ENCODE data around the gene PYDC1. TPM values are rescaled to one million over a fixed set of nuclear protein-coding genes. Genes with fewer than 3 reads are reported as not detected.

The PYDC1 gene
- total RNA-seq, 1 experiment from 2014 or later, result not detected

DNA sequence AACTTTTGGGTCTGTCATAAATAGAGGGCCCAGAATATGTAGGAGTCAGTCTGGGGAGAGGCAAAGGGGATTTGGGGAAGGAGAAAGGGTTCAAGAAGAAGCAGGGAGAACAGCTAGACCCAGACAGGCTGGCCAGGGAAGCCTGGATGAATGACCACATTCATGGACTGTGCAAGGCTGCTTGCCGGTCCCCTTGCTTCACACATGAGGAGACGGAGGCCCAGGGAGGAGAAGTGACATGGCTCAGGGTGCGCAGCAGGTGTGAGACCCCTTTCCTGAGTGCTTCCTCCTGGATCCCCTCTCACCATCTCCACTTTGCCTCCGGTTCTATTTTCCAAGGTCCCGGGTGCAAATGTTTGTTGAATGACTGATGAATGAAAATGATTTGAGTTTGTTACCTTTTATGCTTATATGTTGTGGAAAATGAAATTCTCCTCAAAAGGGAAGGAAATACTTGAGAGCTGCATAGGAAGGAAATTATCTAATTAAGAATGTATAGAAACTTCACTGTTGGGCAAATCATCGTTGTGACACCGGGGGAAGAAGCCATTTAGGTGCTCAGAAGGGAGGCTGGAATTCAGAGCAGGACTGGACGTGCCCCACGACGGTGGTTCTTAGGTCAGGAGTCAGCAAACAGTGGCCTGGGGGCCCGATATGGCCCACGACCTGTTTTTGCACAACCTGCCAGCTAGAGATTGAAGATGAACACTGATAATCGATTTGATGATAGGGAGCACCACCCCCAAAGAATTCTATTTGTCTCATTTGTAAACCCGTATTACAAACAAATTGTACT lies 43.4 kb upstream of the PYDC1 start:
- H3K4me3 Mint-ChIP-seq (ENCODE audit: unreplicated experiment), result no peak overlapping the region
- no peak for TF ChIP-seq CTCF (IDR thresholded peaks at IDR 0.05; ENCODE audit: insufficient read depth in 1 of 2, low read depth in 1 of 2, low read length in 1 of 2, severe bottlenecking in 1 of 2, unreplicated experiment in 1 of 2)
- no peak overlapping the region for H3K27ac Mint-ChIP-seq (ENCODE audit: unreplicated experiment)
- Histone ChIP-seq H3K4me1 (no peaks in the 10 kb centered on the region), H3K9me3 (no peaks in the 10 kb centered on the region), H3K4me3 (ENCODE audit: low read depth, low read length) (no peak overlapping the region), H3K36me3 (ENCODE audit: control insufficient read depth, insufficient read depth, low read length) (no peaks in the 10 kb centered on the region), H3K27me3 (replicated peaks; ENCODE audit: control insufficient read depth, insufficient read depth, low read length) (no peaks in the 10 kb centered on the region; the same call in 1 of the 2 replicates)
- BruUV-seq (replicated peaks), result no TSS peak
- peaks cover 1% of the 10 kb centered on the region for H3K4me1 Mint-ChIP-seq (ENCODE audit: low read depth, unreplicated experiment)
- no peaks in the 10 kb centered on the region for H3K27me3 Mint-ChIP-seq (ENCODE audit: insufficient read depth, unreplicated experiment)
- intact Hi-C loops (cut with micrococcal nuclease; ENCODE audit: unreplicated experiment), result no loop called here
- ChIA-PET POLR2A (no interaction called here), CTCF (interaction anchor here (0.6 kb wide), 1 partner anchor 10 kb away, joined by 4 read pairs; no protein-coding TSS in a partner anchor)
- no peak for DNase-seq
- H3K9me3 Mint-ChIP-seq (ENCODE audit: unreplicated experiment), result no peaks in the 10 kb centered on the region
- no peaks in the 10 kb centered on the region for H3K36me3 Mint-ChIP-seq (ENCODE audit: insufficient read depth, unreplicated experiment)

DNA sequence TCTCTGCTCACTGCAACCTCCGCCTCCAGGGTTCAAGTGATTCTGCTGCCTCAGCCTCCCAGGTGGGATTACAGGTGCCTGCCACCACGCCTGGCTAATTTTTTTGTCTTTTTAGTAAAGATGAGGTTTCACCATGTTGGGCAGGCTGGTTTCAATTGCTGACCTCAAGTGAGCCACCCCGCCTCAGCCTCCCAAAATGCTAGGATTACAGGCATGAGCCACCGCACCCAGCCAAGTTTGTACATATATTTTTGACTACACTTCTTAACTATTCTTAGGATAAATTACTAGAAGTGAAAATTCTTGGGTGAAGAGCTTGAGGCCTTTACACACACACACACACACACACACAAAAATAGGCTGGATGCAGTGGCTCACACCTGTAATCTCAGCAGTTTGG lies 41.4 kb upstream of the PYDC1 start:
- no peak overlapping the region for H3K4me3 Mint-ChIP-seq (ENCODE audit: unreplicated experiment)
- intact Hi-C loops (cut with micrococcal nuclease; ENCODE audit: unreplicated experiment), result no loop called here
- DNase-seq, result no peak
- H3K9me3 ChIP-seq, result no peaks in the 10 kb centered on the region
- no peaks in the 10 kb centered on the region for H3K36me3 ChIP-seq (ENCODE audit: control insufficient read depth, insufficient read depth, low read length)
- H3K27me3 ChIP-seq (replicated peaks; ENCODE audit: control insufficient read depth, insufficient read depth, low read length), result no peaks in the 10 kb centered on the region; the same call in 1 of the 2 replicates
- no peak overlapping the region for H3K27ac Mint-ChIP-seq (ENCODE audit: unreplicated experiment)
- no TSS peak for BruUV-seq (replicated peaks)
- H3K4me1 Mint-ChIP-seq (ENCODE audit: low read depth, unreplicated experiment), result peaks cover 6% of the 10 kb centered on the region
- no peaks in the 10 kb centered on the region for H3K36me3 Mint-ChIP-seq (ENCODE audit: insufficient read depth, unreplicated experiment)
- no peak for TF ChIP-seq CTCF (IDR thresholded peaks at IDR 0.05; ENCODE audit: insufficient read depth in 1 of 2, low read depth in 1 of 2, low read length in 1 of 2, severe bottlenecking in 1 of 2, unreplicated experiment in 1 of 2)
- H3K4me3 ChIP-seq (ENCODE audit: low read depth, low read length), result no peak overlapping the region
- no peaks in the 10 kb centered on the region for H3K9me3 Mint-ChIP-seq (ENCODE audit: unreplicated experiment)
- ChIA-PET CTCF (interaction anchor here (0.6 kb wide), 1 partner anchor 42 kb away, joined by 3 read pairs; no protein-coding TSS in a partner anchor), POLR2A (no interaction called here)
- H3K27me3 Mint-ChIP-seq (ENCODE audit: insufficient read depth, unreplicated experiment), result no peaks in the 10 kb centered on the region
- H3K4me1 ChIP-seq, result 0 out of 2 replicates have a peak, but pooled peaks cover 5% of the 10 kb centered on the region

- POLR2A ChIA-PET, result no interaction called here
- Mint-ChIP-seq H3K27ac (ENCODE audit: unreplicated experiment) (no peak overlapping the region), H3K4me1 (ENCODE audit: low read depth, unreplicated experiment) (peaks cover 14% of the 10 kb centered on the region), H3K27me3 (ENCODE audit: insufficient read depth, unreplicated experiment) (no peaks in the 10 kb centered on the region), H3K36me3 (ENCODE audit: insufficient read depth, unreplicated experiment) (no peaks in the 10 kb centered on the region), H3K4me3 (ENCODE audit: unreplicated experiment) (no peak overlapping the region), H3K9me3 (ENCODE audit: unreplicated experiment) (no peaks in the 10 kb centered on the region)
- H3K36me3 ChIP-seq (ENCODE audit: control insufficient read depth, insufficient read depth, low read length), result no peaks in the 10 kb centered on the region
- no peak overlapping the region for H3K4me3 ChIP-seq (ENCODE audit: low read depth, low read length)
- CTCF ChIA-PET, result no interaction called here
- H3K27me3 ChIP-seq (replicated peaks; ENCODE audit: control insufficient read depth, insufficient read depth, low read length), result no peaks in the 10 kb centered on the region; the same call in 1 of the 2 replicates
- DNase-seq, result no peak
- intact Hi-C loops (cut with micrococcal nuclease; ENCODE audit: unreplicated experiment), result no loop called here
- H3K4me1 ChIP-seq, result 0 out of 2 replicates have a peak, but pooled peaks cover 5% of the 10 kb centered on the region
- no TSS peak for BruUV-seq (replicated peaks)
- TF ChIP-seq CTCF (IDR thresholded peaks at IDR 0.05; ENCODE audit: insufficient read depth in 1 of 2, low read depth in 1 of 2, low read length in 1 of 2, severe bottlenecking in 1 of 2, unreplicated experiment in 1 of 2), result no peak
- H3K9me3 ChIP-seq, result no peaks in the 10 kb centered on the region
Measured at GRCh38 chr16:31256466-31256865, 39.5 kb upstream of the PYDC1 start.

Measured in Caco-2 (cell line).